MCF 10A (cell line): Measurements from ENCODE around the gene POMP. TPM values are rescaled to one million over a fixed set of nuclear protein-coding genes. Genes with fewer than 3 reads are reported as not detected.

Experiments
- BruUV-seq: library from RNA; stranded (reverse); fragments of 400-500 nt; replicated peaks from 2 replicates; lab custom pipeline; 2021; lab: Mats Ljungman, UMichigan
- CTCF ChIA-PET: fragments of 300-600 bp; sonication (Branson Sonifier 250); formaldehyde crosslinking; extraction: SDS; loops from one replicate; lab custom pipeline; 2021; ENCODE audit warnings: antibody characterized with exemption, inconsistent platforms; lab: Yijun Ruan, JAX
- POLR2A ChIA-PET: fragments of 300-600, 350-650 bp; sonication (Branson Sonifier 250); formaldehyde crosslinking; extraction: SDS; loops from one replicate; lab custom pipeline; 2020; ENCODE audit warnings: antibody characterized with exemption, inconsistent platforms; lab: Yijun Ruan, JAX
- DNase-seq: peaks from one replicate; pipeline ENCODE4 v3.0.0-alpha.2; 2018; ENCODE audit not compliant: unreplicated experiment
- H3K27ac Mint-ChIP-seq: one replicate; pipeline ENCODE4 v1.8.0; 2022; ENCODE audit warnings: mild to moderate bottlenecking, low read depth, mixed read lengths; ENCODE audit not compliant: unreplicated experiment
- H3K27me3 Mint-ChIP-seq: one replicate; pipeline ENCODE4 v1.8.0; 2022; ENCODE audit warnings: mixed read lengths; ENCODE audit not compliant: insufficient read depth, unreplicated experiment
- H3K36me3 Mint-ChIP-seq: one replicate; pipeline ENCODE4 v1.8.0; 2022; ENCODE audit warnings: mild to moderate bottlenecking, moderate library complexity, mixed read lengths; ENCODE audit not compliant: insufficient read depth, unreplicated experiment
- H3K4me1 Mint-ChIP-seq: one replicate; pipeline ENCODE4 v1.8.0; 2022; ENCODE audit warnings: mixed read lengths; ENCODE audit not compliant: insufficient read depth, unreplicated experiment
- H3K4me3 Mint-ChIP-seq: one replicate; pipeline ENCODE4 v1.8.0; 2022; ENCODE audit warnings: mild to moderate bottlenecking, moderate library complexity, mixed read lengths; ENCODE audit not compliant: unreplicated experiment
- H3K9me3 Mint-ChIP-seq: one replicate; pipeline ENCODE4 v1.8.0; 2022; ENCODE audit warnings: mixed read lengths; ENCODE audit not compliant: unreplicated experiment
- intact Hi-C: fragments of 100-400 bp; cut with micrococcal nuclease; formaldehyde crosslinking; loops from 2 replicates; pipeline ENCODE4 v1.14.1; 2022
- total RNA-seq: library from RNA; stranded (reverse); gene quantifications from 2 replicates; pipeline ENCODE4 v1.2.3, GENCODE V29; 2022
- TF ChIP-seq, protein P1 (sequence below): fragments of 200-600 bp; IDR thresholded peaks from one replicate; pipeline ENCODE4 v1.8.0; 2022; ENCODE audit warnings: antibody characterized with exemption, mild to moderate bottlenecking; ENCODE audit not compliant: unreplicated experiment

Gene POMP
- total RNA-seq, 1 experiment from 2014 or later, result 103 TPM

- intact Hi-C loops, result loop anchor here (5.0 kb wide), 1 partner anchor 39 kb away; no protein-coding TSS in a partner anchor
- H3K9me3 Mint-ChIP-seq, result no peaks in the 10 kb centered on the region
- TF ChIP-seq, protein P1, sequence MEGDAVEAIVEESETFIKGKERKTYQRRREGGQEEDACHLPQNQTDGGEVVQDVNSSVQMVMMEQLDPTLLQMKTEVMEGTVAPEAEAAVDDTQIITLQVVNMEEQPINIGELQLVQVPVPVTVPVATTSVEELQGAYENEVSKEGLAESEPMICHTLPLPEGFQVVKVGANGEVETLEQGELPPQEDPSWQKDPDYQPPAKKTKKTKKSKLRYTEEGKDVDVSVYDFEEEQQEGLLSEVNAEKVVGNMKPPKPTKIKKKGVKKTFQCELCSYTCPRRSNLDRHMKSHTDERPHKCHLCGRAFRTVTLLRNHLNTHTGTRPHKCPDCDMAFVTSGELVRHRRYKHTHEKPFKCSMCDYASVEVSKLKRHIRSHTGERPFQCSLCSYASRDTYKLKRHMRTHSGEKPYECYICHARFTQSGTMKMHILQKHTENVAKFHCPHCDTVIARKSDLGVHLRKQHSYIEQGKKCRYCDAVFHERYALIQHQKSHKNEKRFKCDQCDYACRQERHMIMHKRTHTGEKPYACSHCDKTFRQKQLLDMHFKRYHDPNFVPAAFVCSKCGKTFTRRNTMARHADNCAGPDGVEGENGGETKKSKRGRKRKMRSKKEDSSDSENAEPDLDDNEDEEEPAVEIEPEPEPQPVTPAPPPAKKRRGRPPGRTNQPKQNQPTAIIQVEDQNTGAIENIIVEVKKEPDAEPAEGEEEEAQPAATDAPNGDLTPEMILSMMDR, result no peak
- CTCF ChIA-PET, result interaction anchor here (0.6 to 1.0 kb wide), 3 partner anchors 37 to 890 kb away, joined by 3 read pairs; no protein-coding TSS in a partner anchor
- POLR2A ChIA-PET, result interaction anchor here (0.6 to 4.7 kb wide), 6 partner anchors 11 to 431 kb away, joined by 3 to 29 read pairs (median 3); partner anchors contain the start of gene POMP
- DNase-seq, result peak; percentile 99
- H3K4me1 Mint-ChIP-seq, result peaks cover 33% of the 10 kb centered on the region
- H3K27me3 Mint-ChIP-seq, result no peaks in the 10 kb centered on the region
- H3K36me3 Mint-ChIP-seq, result peaks cover 10% of the 10 kb centered on the region
- BruUV-seq, result no TSS peak
- peak overlapping the region; percentile 93 for H3K27ac Mint-ChIP-seq
- H3K4me3 Mint-ChIP-seq, result peak overlapping the region; percentile 81
Measured at GRCh38 chr13:28716511-28716910, 57.6 kb downstream of the POMP start.

GRCh38 chr13:28717170-28717569, 58.2 kb downstream of the POMP start:
- ChIA-PET CTCF (interaction anchor here (0.6 to 1.2 kb wide), 6 partner anchors 10 to 890 kb away, joined by 3 to 5 read pairs (median 4); no protein-coding TSS in a partner anchor), POLR2A (interaction anchor here (0.6 to 4.7 kb wide), 8 partner anchors 10 to 62 kb away, joined by 3 to 29 read pairs (median 3); partner anchors contain the start of gene POMP)
- Mint-ChIP-seq H3K27ac (peak overlapping the region; percentile 93), H3K4me3 (peak overlapping the region; percentile 81), H3K9me3 (no peaks in the 10 kb centered on the region), H3K27me3 (no peaks in the 10 kb centered on the region), H3K36me3 (peaks cover 10% of the 10 kb centered on the region), H3K4me1 (peaks cover 33% of the 10 kb centered on the region)
- intact Hi-C loops, result loop anchor here (5.0 kb wide), 1 partner anchor 40 kb away; no protein-coding TSS in a partner anchor
- peak; percentile 42 for DNase-seq
- TF ChIP-seq, protein P1, result no peak
- BruUV-seq, result no TSS peak

DNA sequence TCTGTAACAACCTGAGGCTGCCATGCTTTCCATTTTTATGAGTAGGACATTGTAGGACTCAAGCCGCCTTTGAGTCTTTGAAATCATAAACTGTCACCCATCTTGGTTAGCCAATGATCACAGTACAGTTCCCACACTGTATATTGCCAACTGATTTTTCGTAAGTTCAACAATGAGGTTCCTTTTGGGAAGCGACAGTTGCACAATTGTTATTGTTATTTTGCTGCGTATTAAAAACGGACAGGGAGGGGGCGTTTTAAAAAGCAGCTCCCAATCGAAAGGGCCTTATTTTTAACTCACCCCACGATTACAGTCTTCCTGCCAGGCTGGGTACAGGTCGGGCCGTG, 59.2 kb downstream of the POMP start:
- peak overlapping the region; percentile 93 for H3K27ac Mint-ChIP-seq
- ChIA-PET CTCF (interaction anchor here (0.7 to 1.2 kb wide), 3 partner anchors 11 to 993 kb away, joined by 3 to 4 read pairs (median 4); no protein-coding TSS in a partner anchor), POLR2A (interaction anchor here (0.6 to 4.7 kb wide), 16 partner anchors 8 to 632 kb away, joined by 3 to 29 read pairs (median 3); partner anchors contain the start of genes PAN3 and POMP)
- peak; percentile 80 for DNase-seq
- peak overlapping the region; percentile 81 for H3K4me3 Mint-ChIP-seq
- H3K27me3 Mint-ChIP-seq, result no peaks in the 10 kb centered on the region
- no TSS peak for BruUV-seq
- H3K36me3 Mint-ChIP-seq, result peaks cover 8% of the 10 kb centered on the region
- intact Hi-C loops, result loop anchor here (1.0 to 5.0 kb wide), 3 partner anchors 35 to 79 kb away; no protein-coding TSS in a partner anchor
- TF ChIP-seq, protein P1, result no peak
- no peaks in the 10 kb centered on the region for H3K9me3 Mint-ChIP-seq
- peaks cover 33% of the 10 kb centered on the region for H3K4me1 Mint-ChIP-seq

GRCh38 chr13:28718543-28719226, 59.8 kb downstream of the POMP start, which contains the start of gene SLC46A3:
Gene SLC46A3, minus strand, starts transcription at chr13:28718970. Its CDS starts 972 bp downstream, at chr13:28717998.
- peak within 1 kb of the TSS; percentile 93 for H3K27ac Mint-ChIP-seq
- POLR2A ChIA-PET, result interaction anchor here (0.6 to 4.7 kb wide), 19 partner anchors 9 to 632 kb away, joined by 3 to 29 read pairs (median 3); partner anchors contain the start of gene POMP
- H3K36me3 Mint-ChIP-seq, result peaks cover 3% of the 10 kb centered on the region
- H3K4me1 Mint-ChIP-seq, result peaks cover 33% of the 10 kb centered on the region
- BruUV-seq, result no TSS peak
- H3K4me3 Mint-ChIP-seq, result peak within 1 kb of the TSS; percentile 81
- no peaks in the 10 kb centered on the region for H3K27me3 Mint-ChIP-seq
- TF ChIP-seq, protein P1, result no peak
- CTCF ChIA-PET, result interaction anchor here (0.5 to 1.1 kb wide), 4 partner anchors 13 to 79 kb away, joined by 3 to 4 read pairs (median 4); no protein-coding TSS in a partner anchor
- intact Hi-C loops, result loop anchor here (1.0 to 5.0 kb wide), 3 partner anchors 35 to 78 kb away; no protein-coding TSS in a partner anchor
- peak; percentile 96 for DNase-seq
- no peaks in the 10 kb centered on the region for H3K9me3 Mint-ChIP-seq
